HG03095 (cell line): ENCODE measurements around the gene NCKAP5.
"Not testable (repeated sequence)": the region's sequence is repeated elsewhere in the genome, so short reads cannot be mapped to it uniquely, and the experiment has no call there.

Experiments
- ATAC-seq: cut with Tn5 transposase; IDR thresholded peaks from one replicate; pipeline ENCODE4 v1.9.1; 2021; ENCODE audit warnings: moderate library complexity; ENCODE audit not compliant: unreplicated experiment

The NCKAP5 gene

DNA sequence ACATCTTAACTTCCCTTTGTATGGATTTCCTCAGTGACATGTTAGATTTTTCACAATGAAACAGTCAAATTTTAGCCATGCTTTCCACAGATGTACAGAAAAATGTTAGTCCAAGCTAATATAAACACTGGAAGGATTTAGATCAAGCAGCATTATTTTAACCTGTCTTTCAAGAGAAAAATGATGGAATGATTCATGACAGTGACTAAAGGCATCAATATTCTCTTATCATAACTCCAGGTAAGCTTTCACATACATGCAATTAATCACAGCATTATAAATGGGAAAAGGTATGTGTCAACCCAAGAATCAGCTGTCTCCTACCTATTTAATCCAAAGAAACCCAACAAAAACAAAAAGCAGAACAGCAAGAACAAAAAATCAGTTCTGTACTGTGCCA lies 92.7 kb downstream of the NCKAP5 start:
- ATAC-seq: no peak

DNA sequence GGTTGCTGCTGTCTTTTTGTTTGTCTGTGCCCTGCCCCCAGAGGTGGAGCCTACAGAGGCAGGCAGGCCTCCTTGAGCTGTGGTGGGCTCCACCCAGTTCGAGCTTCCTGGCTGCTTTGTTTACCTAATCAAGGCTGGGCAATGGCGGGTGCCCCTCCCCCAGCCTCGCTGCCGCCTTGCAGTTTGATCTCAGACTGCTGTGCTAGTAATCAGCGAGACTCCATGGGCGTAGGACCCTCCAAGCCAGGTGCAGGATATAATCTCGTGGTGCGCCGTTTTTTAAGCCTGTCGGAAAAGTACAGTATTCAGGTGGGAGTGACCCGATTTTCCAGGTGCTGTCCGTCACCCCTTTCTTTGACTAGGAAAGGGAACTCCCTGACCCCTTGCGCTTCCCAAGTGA lies 97.8 kb downstream of the NCKAP5 start:
- not testable (repeated sequence) for ATAC-seq

DNA sequence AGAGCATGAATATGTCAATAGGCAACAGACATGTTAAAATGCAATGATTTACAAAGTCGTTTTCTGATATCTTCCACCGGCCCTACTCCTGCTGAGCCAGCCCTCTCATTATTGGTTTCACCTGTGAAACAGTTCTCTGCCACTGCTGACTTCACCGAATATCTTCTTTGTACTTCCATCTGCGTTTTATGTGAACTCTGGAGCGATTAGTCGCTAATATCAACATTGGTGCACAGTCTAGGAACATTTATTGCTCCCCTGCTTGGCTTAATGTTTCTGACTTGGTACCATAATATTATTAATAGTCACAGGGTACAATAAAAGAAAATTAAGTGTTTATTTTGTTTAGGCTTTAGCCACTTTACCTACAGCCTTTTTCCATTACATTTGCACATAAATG lies 105.5 kb downstream of the NCKAP5 start:
- ATAC-seq: no peak

DNA sequence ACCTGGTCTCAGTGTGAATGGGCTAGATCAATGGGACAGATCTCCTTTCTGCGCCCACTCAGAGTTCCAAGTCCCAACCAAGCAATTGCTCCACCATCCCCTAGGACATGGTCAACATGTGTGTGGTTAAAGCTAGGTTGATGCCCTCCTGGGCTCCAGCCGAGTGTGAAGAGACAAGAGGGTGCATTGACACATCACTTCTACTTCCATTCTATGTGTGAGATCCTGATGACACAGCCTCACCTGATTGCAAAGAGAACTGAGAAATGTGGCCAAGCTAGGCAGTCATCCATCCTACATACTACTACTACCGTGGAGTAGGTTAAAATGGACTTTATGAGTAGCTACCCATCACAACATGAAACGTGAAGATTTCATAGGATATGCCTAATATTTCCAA lies 106.8 kb downstream of the NCKAP5 start:
- no peak for ATAC-seq

DNA sequence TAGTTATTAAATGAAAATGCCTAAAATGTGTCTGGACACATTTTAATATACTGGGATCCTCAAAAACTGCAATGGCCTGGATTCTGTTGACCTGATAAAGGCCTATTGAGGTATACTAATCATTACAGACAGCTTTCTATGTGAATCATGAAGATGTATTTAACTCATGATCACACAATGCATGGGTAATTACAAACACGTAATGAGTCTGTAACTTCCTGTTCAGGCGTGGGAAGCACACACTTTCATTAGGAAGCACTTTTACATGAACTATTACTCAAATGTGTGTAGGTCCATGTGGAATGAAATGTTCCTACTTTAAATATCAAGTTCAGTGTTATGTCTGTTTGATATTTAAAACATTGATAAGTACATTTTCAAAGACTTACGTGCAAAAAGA lies 108.7 kb downstream of the NCKAP5 start:
- no peak for ATAC-seq

DNA sequence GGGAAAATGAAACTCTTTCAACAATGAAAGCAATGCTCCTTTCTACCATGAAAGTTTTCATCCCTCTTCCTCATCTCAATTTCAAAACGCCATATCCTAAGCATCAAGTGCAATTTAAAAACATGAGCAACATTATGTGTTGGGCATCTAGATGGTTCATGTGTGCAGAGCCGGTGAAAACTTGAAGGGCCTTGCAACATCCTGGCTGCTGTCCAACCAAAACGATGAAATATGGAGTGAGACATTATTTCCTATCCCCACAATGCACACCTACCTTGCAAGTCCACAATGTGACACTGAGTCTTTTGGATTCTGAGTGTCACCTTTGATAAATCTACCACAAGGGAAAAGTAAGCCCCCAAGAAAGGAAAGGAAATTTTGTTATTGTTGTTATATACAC lies 110.0 kb downstream of the NCKAP5 start:
- no peak for ATAC-seq

DNA sequence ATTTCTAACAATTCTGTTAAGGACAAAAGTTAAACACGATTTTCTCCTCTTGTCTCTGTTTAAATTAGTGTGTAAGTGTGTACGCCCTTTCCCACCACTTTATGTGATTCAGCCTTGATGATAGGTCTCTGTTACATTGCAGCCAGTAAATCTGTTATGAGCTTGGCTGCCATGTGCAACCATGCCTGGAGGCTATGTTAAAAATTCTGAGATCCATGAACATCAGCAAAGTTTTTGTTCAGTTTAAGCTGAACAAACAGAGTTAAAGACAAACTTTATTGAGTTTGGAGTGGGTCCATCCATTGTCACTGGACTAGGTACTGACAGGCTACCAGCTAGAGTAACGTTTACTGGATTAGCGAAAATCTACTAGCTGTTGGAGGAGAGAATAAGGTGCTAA lies 110.4 kb downstream of the NCKAP5 start:
- no peak for ATAC-seq

DNA sequence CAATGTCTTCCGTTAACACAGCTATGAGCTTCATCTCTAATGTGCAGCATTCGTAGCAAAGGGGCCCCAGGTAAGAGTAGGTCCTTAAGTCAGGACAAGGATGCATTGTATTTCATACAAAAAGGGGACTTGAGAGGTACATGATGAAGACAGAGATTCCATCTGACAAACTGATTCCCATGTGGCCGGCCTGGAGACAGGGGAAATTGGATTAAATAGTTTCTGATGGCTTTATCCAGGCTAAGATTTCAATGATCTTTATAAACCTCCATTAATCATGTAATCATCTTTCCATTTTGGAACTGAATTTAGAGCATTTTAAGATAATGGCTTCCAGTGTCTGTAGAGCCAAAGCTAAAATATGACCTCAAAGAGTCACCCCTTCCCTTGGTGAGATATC lies 111.3 kb downstream of the NCKAP5 start:
- ATAC-seq: no peak

DNA sequence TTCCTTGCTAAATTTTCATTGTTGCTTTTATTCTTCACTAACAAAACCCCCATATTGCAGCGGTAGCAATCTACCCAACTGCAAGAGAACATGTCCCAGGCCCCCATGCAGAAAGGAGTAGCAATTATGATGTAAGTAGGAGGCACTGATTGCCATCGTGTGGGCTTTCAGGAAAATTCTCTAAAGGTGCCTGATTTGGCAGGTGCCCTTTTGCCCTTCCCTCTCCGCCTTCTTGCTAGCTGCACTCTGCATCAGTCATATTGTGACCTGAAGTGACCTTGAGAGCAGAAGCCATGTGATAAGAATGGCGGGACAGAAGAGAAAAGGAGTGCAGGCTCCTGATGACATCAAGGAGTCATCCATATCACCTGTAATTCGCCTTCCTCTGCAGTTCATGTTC lies 112.1 kb downstream of the NCKAP5 start:
- ATAC-seq: no peak

DNA sequence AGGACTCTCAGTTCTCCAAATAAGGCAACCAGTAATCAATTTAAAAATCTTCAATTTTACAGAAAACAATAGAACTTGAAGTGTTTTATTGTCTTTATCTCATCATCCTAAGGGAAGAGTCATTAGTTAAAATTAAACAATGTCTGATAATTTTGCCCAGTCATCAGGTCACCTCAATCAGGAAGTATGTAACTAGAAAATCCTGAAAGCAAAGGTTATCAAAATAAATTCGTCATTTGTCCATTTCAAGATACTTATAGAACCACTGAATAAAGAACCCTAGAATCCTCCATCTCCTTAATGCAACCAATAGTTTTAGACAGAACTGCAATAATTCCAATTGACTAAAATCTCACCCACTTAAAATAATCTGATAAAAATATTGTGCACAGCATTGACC lies 115.2 kb downstream of the NCKAP5 start:
- ATAC-seq: no peak

DNA sequence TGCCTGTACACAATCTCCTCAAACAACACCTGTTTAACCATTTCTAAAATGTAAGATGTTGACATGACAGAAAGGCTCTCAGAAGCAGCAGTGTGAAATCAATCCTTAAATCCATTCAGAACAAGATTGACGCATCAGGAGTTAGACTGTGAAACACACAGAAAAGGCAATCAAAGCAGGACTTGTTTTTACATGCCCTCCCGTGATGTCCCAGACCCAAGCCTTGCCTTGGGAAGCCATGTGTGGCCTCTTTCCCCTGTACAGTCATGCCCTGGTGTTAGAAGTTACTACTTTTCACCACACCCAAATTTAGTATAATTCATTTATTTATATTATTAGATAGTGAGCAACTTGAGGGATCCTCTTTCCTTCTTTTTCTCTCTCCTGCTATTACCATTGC lies 115.7 kb downstream of the NCKAP5 start:
- no peak for ATAC-seq

DNA sequence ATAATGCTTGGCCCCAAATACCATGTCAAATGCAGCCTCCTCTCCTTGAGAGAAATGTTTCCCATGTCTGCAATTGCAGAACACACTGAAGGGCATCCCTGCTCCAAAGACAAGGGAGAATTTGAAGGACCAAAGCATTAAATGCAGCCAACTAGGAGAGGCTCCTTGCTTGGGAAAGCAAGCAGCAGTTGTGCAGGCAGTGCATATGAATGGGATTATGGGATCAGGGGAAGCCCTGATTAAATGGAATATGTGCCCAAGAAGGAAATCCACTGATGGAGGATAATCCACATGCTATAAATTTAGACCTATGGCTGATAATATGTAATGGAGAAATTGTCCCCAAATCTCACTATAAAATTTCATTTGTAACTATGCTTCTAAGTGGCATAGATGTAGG lies 116.1 kb downstream of the NCKAP5 start:
- no peak for ATAC-seq

DNA sequence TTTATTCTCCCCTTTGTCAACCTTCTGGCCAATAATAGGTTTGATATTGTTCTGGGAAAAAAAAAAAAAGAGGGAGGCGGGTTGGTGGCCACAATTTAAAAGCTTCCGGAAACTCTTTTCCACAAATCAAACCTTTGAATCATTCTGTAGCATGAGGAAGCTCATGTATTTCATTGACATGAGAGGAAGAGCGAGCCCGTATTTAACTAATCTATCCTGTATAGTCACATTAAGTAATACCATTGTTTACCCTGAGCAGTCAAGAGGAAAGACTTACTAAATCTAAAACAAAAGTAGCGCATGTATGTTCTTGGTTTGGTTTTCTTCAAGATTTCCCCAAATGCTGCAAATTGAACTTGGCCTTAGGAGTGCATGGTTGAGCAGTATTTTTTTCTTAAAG lies 120.1 kb downstream of the NCKAP5 start:
- no peak for ATAC-seq

DNA sequence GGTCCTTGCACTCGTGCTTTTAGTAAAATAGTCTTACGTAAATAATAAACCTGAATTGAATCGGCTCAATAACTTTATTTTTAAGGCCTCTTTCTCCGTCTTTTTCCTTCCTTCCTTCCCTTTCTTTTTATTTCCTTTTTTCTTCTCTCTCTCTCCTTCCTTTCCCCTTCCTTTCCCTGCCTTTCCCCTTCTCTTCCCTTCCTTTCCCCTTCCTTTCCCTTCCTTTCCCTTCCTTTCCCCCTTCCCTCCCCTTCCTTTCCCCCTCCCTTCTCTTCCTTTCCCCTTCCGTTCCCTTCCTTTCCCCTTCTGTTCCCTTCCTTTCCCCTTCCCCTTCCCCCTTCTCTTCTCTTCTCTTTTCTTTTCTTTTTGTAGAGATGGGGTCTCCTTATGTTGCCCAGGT lies 121.0 kb downstream of the NCKAP5 start:
- no peak for ATAC-seq

DNA sequence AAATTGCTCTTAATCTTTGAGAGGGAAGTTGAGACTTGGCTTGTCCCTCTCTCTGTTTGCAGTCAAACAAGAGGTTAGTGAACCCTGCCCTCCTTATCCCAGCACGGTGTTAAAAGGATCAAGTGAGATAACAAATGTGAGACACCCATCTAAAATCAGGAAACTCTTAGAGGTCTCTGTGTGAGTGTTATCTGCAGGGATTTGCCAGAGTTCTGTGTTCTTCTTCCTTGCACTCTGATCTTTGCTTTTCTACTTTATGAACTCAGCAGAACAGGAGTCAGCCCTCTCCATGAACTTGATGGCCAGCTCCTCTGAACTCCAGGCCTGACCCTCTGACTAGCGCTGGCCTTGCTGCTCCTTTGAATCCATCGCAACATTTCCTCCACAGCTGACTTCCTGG lies 123.8 kb downstream of the NCKAP5 start:
- no peak for ATAC-seq

DNA sequence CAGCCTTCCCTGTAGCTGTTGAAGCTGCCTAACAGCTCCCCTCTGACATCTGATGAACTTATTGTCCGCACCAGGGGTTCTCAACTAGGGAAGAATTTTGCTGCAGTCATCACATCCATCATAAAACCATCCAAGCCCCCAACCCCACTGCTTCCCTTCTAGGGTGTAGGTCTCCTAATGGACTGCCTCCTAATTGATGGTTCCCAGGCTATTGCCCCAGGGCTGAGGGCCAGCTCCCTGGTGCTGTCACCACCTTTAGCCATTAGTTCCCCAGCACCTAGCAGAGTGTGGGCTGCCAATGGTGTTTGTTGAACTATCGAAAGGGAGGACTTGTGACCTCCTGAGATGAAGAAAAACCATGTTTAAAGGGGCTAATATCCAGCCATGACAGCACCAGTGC lies 125.9 kb downstream of the NCKAP5 start:
- no peak for ATAC-seq

DNA sequence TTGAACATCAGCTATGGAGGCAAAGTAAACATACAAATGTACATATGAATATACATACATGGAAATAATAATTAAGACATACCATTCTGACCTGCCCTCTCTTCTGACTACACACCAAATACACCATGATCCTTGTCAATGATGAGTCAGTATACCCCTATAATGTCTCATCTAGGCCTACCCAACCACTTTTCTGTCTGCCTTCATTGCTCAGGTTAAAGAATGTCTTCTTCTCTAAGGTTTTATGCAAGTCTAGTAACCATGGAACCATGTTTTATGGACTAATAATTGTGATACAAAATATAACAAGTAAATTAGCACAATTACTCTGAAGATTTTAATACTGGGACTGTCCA lies 128.7 kb downstream of the NCKAP5 start:
- ATAC-seq: no peak

DNA sequence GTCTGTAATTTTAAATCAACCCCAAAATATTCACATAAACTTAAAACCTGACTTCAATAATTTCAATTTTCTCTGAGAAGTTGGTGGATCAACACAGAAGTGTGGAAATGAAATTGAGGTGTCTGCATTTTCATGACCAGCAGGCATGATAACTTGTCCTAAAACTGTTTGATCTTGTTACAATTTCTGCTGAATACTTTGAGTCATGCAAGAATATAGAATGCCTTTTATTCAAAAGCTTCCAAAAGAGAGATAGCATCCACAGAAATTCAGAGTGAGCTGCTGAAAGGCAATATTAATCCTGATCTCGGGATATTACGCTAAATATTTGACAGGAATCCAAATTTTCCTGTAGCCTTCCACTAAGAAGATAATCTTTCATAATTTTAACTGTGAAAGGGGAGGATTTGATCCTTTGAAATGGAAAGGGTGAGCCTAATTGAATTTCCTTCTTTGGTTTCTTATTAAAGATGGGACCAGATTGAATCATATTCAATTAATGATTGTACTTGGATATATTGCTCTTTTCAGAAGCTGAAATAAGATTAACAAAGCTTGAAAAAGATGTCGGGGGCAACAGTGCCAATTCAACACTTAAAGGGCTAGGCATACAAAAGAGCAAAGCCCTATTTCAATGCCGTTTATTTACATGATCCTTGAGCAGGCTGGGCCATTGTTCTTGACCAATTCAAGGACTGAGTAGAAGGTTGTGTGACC lies 129.3 kb downstream of the NCKAP5 start:
- no peak for ATAC-seq

DNA sequence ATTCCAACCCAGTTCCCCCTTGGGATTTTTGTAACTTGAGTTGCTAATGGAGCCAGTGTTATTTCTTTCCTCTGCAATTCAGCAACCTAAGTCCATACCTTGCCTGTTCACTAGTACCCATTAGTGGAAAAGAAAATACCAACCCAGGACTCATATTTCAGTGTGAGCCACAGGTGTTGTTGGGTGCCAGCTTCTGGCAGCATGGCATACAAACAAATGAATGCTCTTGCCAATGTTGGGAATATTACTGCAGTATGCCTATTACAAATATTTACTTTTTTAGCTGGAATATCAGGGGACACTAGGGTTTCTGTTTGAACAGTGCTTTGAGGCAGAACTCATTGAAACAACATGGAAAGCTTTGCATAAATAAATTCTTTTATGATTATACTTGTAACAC lies 130.2 kb downstream of the NCKAP5 start:
- ATAC-seq: no peak

DNA sequence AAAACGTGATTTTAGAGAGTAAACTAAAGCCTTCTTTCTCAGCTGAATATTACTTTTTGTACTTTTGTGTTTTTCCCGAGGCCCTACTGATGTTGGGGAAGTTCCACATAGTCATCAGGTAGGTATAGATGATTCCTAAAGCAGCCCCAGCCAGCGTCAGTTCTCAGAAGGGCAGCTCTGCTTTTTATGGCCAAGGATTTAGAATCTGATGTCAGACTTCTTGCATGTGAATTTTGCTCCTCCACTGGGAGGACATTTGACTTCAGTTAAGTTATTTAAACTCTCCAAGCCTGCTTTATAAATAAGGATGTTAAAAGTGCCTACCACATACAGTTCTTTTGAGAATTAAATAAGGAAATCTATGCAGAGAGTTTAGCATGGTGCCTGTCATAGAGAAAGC lies 130.8 kb downstream of the NCKAP5 start:
- ATAC-seq: no peak

DNA sequence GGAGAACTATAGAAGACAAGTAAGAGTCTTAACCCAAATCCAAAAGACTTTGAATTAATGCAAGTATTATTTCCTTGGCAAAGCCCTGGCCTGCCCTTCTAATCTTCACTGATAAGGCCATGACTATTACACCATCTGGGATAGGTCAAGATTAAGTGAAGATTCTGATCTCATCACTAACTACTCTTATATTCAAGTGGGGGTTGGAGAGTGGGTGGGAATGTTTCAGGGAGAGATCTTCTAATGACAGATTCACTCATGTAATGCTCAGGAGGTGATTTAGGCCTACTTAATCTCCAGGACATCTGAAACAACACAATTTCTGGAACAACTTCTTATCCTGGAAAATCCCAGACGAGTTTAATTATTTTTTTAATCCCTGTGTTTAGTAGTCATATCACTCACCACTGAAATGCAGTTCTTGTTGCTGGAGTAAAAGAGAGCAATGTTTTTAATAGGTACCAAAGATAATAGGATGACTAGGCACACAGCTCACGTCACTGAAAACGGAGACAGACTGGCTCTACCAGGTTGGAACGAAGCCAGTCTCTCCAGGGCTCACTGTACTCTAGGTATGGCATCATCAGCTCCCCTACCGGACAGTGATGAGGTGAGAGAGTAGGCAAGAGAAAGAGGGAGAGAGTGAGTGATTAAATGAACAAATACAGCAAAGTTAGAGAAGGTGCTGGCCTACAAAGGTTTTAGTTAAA lies 133.1 kb downstream of the NCKAP5 start:
- ATAC-seq: no peak

DNA sequence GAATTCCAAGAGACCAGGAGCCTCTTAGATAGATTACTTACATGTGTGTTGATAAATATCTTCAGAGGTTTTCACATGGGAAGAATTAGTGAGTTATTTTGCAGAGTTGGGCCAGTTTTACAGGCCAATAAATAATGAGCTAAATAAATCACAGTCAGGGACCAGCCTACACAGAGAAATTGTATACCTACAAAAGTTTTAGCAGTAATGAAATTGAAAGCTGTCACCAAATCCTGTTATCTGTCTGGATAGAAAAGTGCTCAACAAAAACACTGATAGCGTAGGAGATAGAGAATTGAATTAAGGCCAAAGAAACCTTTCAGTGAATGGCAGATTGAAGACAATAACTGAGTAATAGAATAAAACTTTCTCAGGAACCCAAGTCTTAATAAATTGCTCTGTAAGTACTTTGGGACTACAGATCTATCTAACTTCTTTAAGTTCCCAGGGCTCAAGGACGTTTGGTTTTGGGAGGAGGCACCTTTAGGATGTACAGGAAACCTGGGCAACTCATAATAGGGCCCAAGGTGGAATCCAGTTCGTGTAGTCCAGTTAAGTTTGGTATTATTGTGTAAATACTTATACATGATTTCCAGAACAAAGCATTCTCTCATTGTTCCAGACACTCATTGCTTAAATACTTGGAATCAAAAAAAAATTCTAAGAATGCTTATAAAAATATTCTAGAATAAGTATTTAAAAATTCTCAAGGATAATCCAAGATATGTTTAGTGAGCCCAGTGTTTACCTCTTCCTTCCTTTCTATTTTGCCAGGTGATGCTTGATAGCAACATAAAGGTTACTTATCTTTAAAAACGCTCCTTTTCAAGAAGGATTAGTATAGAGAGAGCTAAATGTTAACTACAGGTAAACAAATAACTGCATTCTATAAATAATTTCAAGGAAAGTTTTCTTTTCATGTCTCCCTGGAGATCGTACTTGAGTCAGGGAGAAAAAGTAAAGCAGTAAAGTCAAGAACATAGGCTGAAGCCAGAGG lies 134.5 kb downstream of the NCKAP5 start:
- no peak for ATAC-seq
